ENCODE data around the gene GALNT15.

GALNT15 gene

DNA sequence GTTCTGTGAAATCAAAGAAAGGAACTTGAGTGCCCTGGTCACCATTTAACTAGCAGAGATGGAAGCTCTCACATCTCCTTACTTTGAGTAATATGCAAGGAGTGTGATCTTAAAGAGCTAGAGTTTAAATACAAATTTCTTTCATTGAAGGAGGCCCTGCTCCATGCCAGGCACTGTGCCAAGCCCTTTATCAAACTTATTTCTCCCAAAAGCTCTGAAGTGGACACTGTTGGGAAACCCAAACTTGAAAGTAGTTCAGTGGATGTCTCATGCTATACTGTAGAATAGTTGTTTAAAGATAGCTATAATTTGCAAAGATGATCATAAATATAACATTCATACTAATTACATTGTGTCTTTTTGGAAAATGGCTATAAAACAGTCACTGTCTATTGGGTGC lies 17.1 kb downstream of the GALNT15 start:
- peaks cover 14 to 26% (median 20%) of the 10 kb centered on the region in 3 donors for H3K36me3 ChIP-seq
- no peaks in the 10 kb centered on the region for H3K9me3 ChIP-seq
- DNase-seq, result no peak
- H3K4me3 ChIP-seq, result no peak overlapping the region
- H3K27me3 ChIP-seq, result no peaks in the 10 kb centered on the region
- H3K4me1 ChIP-seq, result no peaks in the 10 kb centered on the region
- intact Hi-C loops (cut with DNase I; ENCODE audit: low total_unique reads), result no loop called here
- TF ChIP-seq, protein P1, sequence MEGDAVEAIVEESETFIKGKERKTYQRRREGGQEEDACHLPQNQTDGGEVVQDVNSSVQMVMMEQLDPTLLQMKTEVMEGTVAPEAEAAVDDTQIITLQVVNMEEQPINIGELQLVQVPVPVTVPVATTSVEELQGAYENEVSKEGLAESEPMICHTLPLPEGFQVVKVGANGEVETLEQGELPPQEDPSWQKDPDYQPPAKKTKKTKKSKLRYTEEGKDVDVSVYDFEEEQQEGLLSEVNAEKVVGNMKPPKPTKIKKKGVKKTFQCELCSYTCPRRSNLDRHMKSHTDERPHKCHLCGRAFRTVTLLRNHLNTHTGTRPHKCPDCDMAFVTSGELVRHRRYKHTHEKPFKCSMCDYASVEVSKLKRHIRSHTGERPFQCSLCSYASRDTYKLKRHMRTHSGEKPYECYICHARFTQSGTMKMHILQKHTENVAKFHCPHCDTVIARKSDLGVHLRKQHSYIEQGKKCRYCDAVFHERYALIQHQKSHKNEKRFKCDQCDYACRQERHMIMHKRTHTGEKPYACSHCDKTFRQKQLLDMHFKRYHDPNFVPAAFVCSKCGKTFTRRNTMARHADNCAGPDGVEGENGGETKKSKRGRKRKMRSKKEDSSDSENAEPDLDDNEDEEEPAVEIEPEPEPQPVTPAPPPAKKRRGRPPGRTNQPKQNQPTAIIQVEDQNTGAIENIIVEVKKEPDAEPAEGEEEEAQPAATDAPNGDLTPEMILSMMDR (IDR thresholded peaks at IDR 0.05), result no peak
- H3K27ac ChIP-seq, result no peak overlapping the region

GRCh38 chr3:16192176-16192811 lies 17.8 kb downstream of the GALNT15 start:
- TF ChIP-seq, protein P1 (IDR thresholded peaks at IDR 0.05), result no peak
- H3K9me3 ChIP-seq, result no peaks in the 10 kb centered on the region
- H3K4me3 ChIP-seq, result no peak overlapping the region
- H3K27me3 ChIP-seq, result no peaks in the 10 kb centered on the region
- no peaks in the 10 kb centered on the region for H3K4me1 ChIP-seq
- peaks cover 21 to 33% (median 27%) of the 10 kb centered on the region in 3 donors for H3K36me3 ChIP-seq
- intact Hi-C loops (cut with DNase I; ENCODE audit: low total_unique reads), result no loop called here
- H3K27ac ChIP-seq, result no peak overlapping the region
- no peak for DNase-seq

- intact Hi-C loops (cut with DNase I; ENCODE audit: low total_unique reads), result no loop called here
- Histone ChIP-seq H3K4me1 (no peaks in the 10 kb centered on the region), H3K27me3 (no peaks in the 10 kb centered on the region), H3K36me3 (peaks cover 47 to 73% (median 62%) of the 10 kb centered on the region in 3 donors), H3K27ac (no peak overlapping the region), H3K4me3 (no peak overlapping the region), H3K9me3 (no peaks in the 10 kb centered on the region)
- no peak for DNase-seq
- TF ChIP-seq, protein P1 (IDR thresholded peaks at IDR 0.05), result no peak
Observed at GRCh38 chr3:16198427-16198826, 23.9 kb downstream of the GALNT15 start.

GRCh38 chr3:16199769-16200168 lies 25.3 kb downstream of the GALNT15 start:
- Histone ChIP-seq H3K4me1 (no peaks in the 10 kb centered on the region), H3K27me3 (no peaks in the 10 kb centered on the region), H3K27ac (no peak overlapping the region), H3K9me3 (no peaks in the 10 kb centered on the region), H3K36me3 (peaks cover 56 to 82% (median 74%) of the 10 kb centered on the region in 3 donors), H3K4me3 (no peak overlapping the region)
- TF ChIP-seq, protein P1 (IDR thresholded peaks at IDR 0.05), result no peak
- intact Hi-C loops (cut with DNase I; ENCODE audit: low total_unique reads), result no loop called here
- no peak for DNase-seq

GRCh38 chr3:16200411-16200810 lies 25.9 kb downstream of the GALNT15 start:
- Histone ChIP-seq H3K4me1 (no peaks in the 10 kb centered on the region), H3K27me3 (no peaks in the 10 kb centered on the region), H3K9me3 (no peaks in the 10 kb centered on the region), H3K36me3 (peaks cover 49 to 88% (median 76%) of the 10 kb centered on the region in 3 donors), H3K4me3 (no peak overlapping the region), H3K27ac (no peak overlapping the region)
- DNase-seq, result no peak
- intact Hi-C loops (cut with DNase I; ENCODE audit: low total_unique reads), result no loop called here
- TF ChIP-seq, protein P1 (IDR thresholded peaks at IDR 0.05), result no peak
